T-helper 2 cell treated with Interferon-gamma antibody and Interleukin-4, amounts not matched to agents 100 ng/mL and 5 ng/mL, for 36 hours (primary cell): ENCODE data around the gene LIPH. TPM values are rescaled to one million over a fixed set of nuclear protein-coding genes. Genes with fewer than 3 reads are reported as not detected.
"Not testable (repeated sequence)": the region's sequence is repeated elsewhere in the genome, so short reads cannot be mapped to it uniquely, and the experiment has no call there.

ENCODE experiments used
- intact Hi-C: fragments of 100-400 bp; cut with micrococcal nuclease; formaldehyde crosslinking; loops from one replicate; pipeline ENCODE4 v1.15.1; 2023
- total RNA-seq: library from RNA; stranded (reverse); gene quantifications from 2 replicates; pipeline ENCODE4 v1.2.3, GENCODE V29; 2022

LIPH gene
- total RNA-seq, 1 donor from 2014 or later = not detected

DNA sequence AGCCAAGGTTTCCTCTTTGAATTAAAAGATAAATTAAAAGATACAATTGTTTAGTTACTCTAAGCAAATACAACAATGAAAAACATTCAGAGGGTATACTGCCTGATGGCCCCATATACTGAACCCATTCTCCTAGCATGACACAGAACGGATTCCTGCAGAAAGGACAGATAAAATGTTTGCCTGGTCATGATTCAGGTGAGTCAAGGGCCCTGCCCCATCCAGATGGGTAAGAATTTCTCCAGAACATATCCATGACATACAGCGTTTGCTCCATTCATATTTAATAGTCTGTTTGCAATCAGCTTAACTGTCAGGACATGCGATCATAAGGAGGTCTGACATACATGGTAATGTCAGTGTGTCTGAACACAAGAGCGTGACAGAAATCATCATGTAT, 62.1 kb downstream of the LIPH start:
- intact Hi-C loops = no loop called here

DNA sequence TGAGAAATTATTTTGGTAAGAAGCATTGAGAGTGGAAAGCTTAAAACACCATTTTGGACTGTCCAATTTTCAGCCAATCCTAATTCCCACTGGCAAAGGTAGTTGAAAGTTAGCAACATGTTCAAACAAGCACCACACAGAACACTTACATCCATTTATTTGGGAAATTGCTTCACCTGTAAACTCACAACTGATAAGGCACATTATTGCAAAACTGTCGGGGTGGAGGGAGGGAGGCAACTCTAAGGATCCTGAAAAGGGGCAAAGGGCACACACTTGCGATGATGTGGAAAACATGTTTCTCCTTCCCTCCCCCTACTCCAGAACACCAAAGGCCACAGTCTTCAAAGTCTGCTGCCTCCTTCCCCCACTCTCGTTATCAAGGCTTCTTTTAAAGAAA, 62.9 kb downstream of the LIPH start:
- intact Hi-C loops = no loop called here

DNA sequence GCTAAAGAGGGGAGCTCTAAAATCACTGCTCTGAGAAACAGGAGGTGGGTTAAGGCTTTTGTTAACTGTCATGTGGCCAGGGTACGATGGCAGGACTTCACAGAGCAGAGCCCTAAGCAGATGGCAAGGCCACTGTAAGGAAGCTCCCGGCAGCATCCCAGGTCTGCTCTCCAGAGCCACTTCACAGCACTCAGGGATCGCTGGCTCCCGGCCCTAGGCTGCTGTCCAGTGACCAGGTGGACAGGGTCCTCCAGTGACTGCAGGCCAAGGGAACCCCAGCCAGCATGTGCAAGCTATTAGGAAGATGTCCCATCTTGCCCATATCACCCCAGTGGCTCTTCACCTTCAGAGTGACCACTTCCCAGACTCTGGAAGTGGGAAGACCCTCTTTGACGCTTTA, 63.9 kb downstream of the LIPH start:
- intact Hi-C loops = no loop called here

GRCh38 chr3:185486394-185486793, 66.0 kb downstream of the LIPH start:
- intact Hi-C loops = no loop called here

DNA sequence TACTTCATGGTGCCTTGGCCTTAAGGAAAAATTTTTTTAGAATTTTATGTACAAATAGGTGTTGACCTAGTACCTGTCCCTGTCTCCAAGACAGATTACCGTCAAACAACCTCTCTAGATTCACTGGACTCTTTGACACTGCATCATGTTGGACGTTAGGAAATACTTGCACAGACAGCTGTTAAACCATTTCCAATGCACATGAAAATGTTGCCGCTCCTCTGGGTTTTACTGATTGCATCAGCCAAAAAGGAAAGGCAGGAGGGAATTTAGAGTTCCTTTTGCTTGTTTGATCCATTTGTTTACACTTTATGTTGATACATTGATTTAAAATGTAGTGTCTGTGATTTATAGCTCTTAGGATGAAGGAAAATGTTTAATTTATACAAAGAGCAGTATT, 68.1 kb downstream of the LIPH start:
- intact Hi-C loops = no loop called here

- intact Hi-C loops = no loop called here
Measured at GRCh38 chr3:185479373-185479945, 72.9 kb downstream of the LIPH start.

DNA sequence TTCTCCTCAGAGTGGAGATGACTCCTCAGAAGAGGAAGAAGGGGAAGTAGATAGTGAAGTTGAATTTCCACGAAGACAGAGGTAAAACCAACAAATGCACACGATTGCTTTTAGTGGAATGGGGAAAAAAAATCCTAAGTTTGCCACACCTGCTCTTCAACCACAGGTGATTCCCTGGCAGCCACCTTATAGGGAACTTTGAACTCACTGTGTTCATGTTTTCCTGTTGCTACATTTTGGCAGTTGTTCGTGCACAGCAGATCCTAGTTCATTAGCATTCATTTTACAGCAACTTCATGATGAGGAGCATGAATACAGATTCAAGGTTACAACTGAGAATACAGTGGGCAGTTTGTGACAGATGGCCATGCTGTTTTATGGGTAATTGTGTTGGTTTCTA, 75.1 kb downstream of the LIPH start:
- intact Hi-C loops = no loop called here

- intact Hi-C loops = not testable (repeated sequence)
Measured at GRCh38 chr3:185474922-185475321, 77.5 kb downstream of the LIPH start.

DNA sequence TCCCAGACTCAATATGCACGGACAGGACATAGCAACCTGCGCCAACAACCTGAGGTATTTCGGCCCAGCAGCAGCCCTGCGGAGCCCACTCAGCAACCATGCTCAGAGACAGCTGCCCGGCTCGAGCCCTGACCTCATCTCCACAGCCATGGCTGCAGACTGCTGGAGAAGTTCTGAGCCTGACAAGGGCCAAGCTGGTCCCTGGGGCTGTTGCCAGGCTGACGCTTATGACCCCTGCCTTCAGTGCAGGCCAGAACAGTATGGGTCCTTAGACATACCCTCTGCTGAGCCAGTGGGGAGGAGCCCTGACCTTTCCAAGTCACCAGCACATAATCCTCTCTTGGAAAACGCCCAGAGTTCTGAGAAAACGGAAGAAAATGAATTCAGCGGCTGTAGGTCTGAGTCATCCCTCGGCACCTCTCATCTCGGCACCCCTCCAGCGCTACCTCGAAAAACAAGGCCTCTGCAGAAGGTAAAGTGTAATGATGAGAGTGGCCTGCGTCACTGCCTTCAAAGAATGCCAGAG, 79.0 kb downstream of the LIPH start:
- intact Hi-C loops = no loop called here

DNA sequence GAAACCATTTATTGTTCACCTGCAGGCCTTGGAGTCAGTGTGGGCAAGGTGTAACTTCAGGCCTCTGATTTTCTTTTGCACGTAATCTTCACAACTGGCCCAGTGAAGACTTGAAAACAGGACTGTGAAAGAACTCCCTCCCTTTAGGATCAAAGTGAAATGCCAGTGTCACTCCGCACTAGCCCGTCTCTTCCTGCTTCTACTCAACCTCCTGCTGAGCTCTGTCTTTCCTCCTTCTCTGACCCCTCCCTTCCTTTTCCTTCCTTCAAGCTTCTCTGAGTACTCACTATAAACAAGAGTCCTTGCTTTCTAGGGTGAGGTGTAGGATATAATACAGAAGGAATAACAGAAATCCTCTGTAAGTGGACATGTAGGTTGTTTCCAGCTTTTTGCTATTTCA, 82.1 kb downstream of the LIPH start:
- intact Hi-C loops = no loop called here

DNA sequence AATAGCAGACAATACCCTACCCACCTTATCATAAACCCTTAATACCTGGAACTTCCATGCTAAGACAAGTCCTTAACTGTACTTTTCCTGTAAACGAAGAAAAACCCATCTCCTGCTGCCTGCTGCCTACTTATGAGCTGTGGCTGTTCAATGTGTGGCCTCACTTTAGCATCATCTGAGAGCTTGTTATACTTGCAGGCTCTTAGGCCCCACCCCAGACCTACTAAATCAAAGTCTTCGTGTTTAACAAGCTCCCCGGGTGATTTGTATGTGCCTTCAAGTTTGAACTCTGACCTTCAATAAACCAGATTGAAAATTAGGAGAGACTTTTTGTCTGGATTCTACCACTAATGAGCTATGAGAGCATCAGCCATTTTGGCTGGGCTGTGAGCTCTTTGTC, 82.8 kb downstream of the LIPH start:
- intact Hi-C loops = no loop called here

DNA sequence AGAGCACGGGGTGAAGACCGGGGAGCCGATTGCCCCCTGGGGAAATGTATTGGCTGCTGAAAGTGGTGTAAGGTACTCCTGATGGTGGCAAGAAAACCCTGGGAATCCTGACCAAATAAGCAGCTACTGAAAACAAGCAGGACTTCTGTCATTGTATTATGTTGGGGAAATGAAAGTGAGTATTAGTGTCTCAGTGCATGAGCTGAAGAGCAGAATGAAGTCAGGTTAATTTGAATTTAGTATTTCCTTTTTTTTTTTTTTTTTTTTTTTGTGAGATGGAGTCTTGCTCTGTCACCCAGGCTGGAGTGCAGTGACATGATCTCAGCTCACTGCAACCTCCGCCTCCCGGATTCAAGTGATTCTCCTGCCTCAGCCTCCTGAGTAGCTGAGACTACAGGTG, 86.3 kb downstream of the LIPH start:
- intact Hi-C loops = not testable (repeated sequence)

GRCh38 chr3:185465471-185465870, 86.9 kb downstream of the LIPH start:
- intact Hi-C loops = no loop called here

- intact Hi-C loops = no loop called here
Measured at GRCh38 chr3:185460719-185461350, 91.6 kb downstream of the LIPH start.

GRCh38 chr3:185460309-185460708, 92.1 kb downstream of the LIPH start:
- intact Hi-C loops = no loop called here

DNA sequence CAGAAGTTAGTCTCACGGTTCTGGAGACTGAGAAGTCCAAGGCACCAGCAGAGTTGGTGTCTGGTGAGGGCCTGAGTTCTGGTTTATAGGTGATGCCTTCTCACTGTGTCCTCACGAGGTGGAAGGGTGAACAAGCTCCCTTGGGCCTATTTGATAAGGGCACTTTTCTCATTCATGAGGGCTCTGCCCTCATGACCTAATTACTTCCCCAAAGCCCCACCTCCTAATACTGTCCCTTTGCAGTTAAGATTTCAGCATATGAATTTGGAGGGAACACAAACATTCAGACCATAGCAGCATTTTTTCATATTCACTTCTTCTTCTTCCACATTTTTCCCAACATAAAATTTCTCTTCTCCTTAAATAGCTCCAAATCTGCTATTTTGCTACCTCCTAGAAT, 95.0 kb downstream of the LIPH start:
- intact Hi-C loops = no loop called here

Other genes starting within 250 kb of the LIPH start
- gene MAP3K13, start 189.5 kb downstream of the LIPH start, total RNA-seq = 10.3 and 11.8 TPM in 2 replicates
- gene TMEM41A, start 53.6 kb downstream of the LIPH start, total RNA-seq = 20.9 and 21.2 TPM in 2 replicates
- 29.8 and 31.6 TPM in 2 replicates for gene SENP2, start 33.7 kb upstream of the LIPH start, total RNA-seq